H9 (cell line): ENCODE measurements around the gene TXNDC5. TPM values are rescaled to one million over a fixed set of nuclear protein-coding genes. Genes with fewer than 3 reads are reported as not detected.

ENCODE experiments used
- DNase-seq: peaks from one replicate; pipeline ENCODE4 v3.0.0-alpha.2; 2017
- H2AFZ ChIP-seq: one replicate; pipeline ENCODE4 v1.6.1; 2013; ENCODE audit warnings: mild to moderate bottlenecking, low read length, control low read depth, moderate library complexity
- H2AK5ac ChIP-seq: 2 replicates; pipeline ENCODE4 v1.6.1; 2013; ENCODE audit warnings: low read length, control low read depth, mixed read lengths; ENCODE audit not compliant: insufficient read length
- H2BK120ac ChIP-seq: one replicate; pipeline ENCODE4 v1.6.1; 2013; ENCODE audit warnings: low read depth, mild to moderate bottlenecking, low read length, control low read depth, inconsistent platforms; ENCODE audit not compliant: poor library complexity, severe bottlenecking
- H2BK12ac ChIP-seq: 2 replicates; pipeline ENCODE4 v1.6.1; 2013; ENCODE audit warnings: low read length, control low read depth, mixed read lengths, low read depth; ENCODE audit not compliant: insufficient read length
- H2BK15ac ChIP-seq: 2 replicates; pipeline ENCODE4 v1.6.1; 2013; ENCODE audit warnings: low read depth, low read length, control low read depth
- H2BK20ac ChIP-seq: one replicate; pipeline ENCODE4 v1.6.1; 2013; ENCODE audit warnings: low read depth, mild to moderate bottlenecking, low read length, control low read depth, inconsistent platforms; ENCODE audit not compliant: poor library complexity, severe bottlenecking
- H2BK5ac ChIP-seq: 2 replicates; pipeline ENCODE4 v1.6.1; 2013; ENCODE audit warnings: low read length, control low read depth, mixed read lengths; ENCODE audit not compliant: insufficient read length
- H3K14ac ChIP-seq: 2 replicates; pipeline ENCODE4 v1.6.1; 2013; ENCODE audit warnings: low read length, control low read depth; ENCODE audit not compliant: insufficient read depth
- H3K18ac ChIP-seq: 2 replicates; pipeline ENCODE4 v1.6.1; 2013; ENCODE audit warnings: low read depth, mild to moderate bottlenecking, mixed read lengths, low read length, control low read depth; ENCODE audit not compliant: insufficient read length
- H3K23ac ChIP-seq: 2 replicates; pipeline ENCODE4 v1.6.1; 2013; ENCODE audit warnings: low read length, control low read depth, mixed read lengths, low read depth; ENCODE audit not compliant: insufficient read length
- H3K23me2 ChIP-seq: 2 replicates; pipeline ENCODE4 v1.6.1; 2013; ENCODE audit warnings: low read depth, mild to moderate bottlenecking, mixed read lengths, low read length, control low read depth; ENCODE audit not compliant: insufficient read length, poor library complexity, severe bottlenecking
- H3K27ac ChIP-seq: 2 replicates; pipeline ENCODE4 v1.5.1; 2013; ENCODE audit warnings: low read length, control low read depth, mixed read lengths, low read depth; ENCODE audit not compliant: insufficient read length
- H3K27me3 ChIP-seq: 2 replicates; pipeline ENCODE4 v1.6.1; 2013; ENCODE audit warnings: low read length, control low read depth, inconsistent platforms; ENCODE audit not compliant: insufficient read depth
- H3K4ac ChIP-seq: 2 replicates; pipeline ENCODE4 v1.6.1; 2013; ENCODE audit warnings: low read depth, mild to moderate bottlenecking, control low read depth, inconsistent platforms, low read length, moderate library complexity
- H3K4me1 ChIP-seq: 2 replicates; pipeline ENCODE4 v1.6.1; 2013; ENCODE audit warnings: low read length, control low read depth, inconsistent platforms; ENCODE audit not compliant: insufficient read depth
- H3K4me2 ChIP-seq: 2 replicates; pipeline ENCODE4 v1.6.1; 2013; ENCODE audit warnings: low read length, control low read depth, mixed read lengths; ENCODE audit not compliant: insufficient read length, insufficient read depth
- H3K56ac ChIP-seq: 2 replicates; pipeline ENCODE4 v1.6.1; 2013; ENCODE audit warnings: low read depth, mild to moderate bottlenecking, mixed read lengths, low read length, control low read depth; ENCODE audit not compliant: insufficient read length
- H3K79me1 ChIP-seq: 2 replicates; pipeline ENCODE4 v1.6.1; 2013; ENCODE audit warnings: low read depth, mild to moderate bottlenecking, moderate library complexity, low read length, control low read depth, inconsistent platforms; ENCODE audit not compliant: insufficient read depth, poor library complexity, severe bottlenecking
- H3K79me2 ChIP-seq: 2 replicates; pipeline ENCODE4 v1.6.1; 2013; ENCODE audit warnings: low read length, control low read depth, inconsistent platforms; ENCODE audit not compliant: insufficient read depth
- H3K9ac ChIP-seq: 2 replicates; pipeline ENCODE4 v1.6.1; 2013; ENCODE audit warnings: low read length, control low read depth, mixed read lengths; ENCODE audit not compliant: insufficient read length; ENCODE audit errors: extremely low read depth
- H3K9me3 ChIP-seq: one replicate; pipeline ENCODE4 v1.6.1; 2013; ENCODE audit warnings: low read depth, low read length, inconsistent platforms; ENCODE audit not compliant: control insufficient read depth
- H3T11ph ChIP-seq: one replicate; pipeline ENCODE4 v1.6.1; 2013; ENCODE audit warnings: mild to moderate bottlenecking, low read length, control low read depth, inconsistent platforms
- H4K20me1 ChIP-seq: one replicate; pipeline ENCODE4 v1.6.1; 2013; ENCODE audit not compliant: control insufficient read depth, insufficient read length, insufficient read depth
- H4K5ac ChIP-seq: 2 replicates; pipeline ENCODE4 v1.6.1; 2013; ENCODE audit warnings: low read depth, mild to moderate bottlenecking, mixed read lengths, low read length, control low read depth; ENCODE audit not compliant: insufficient read length
- H4K8ac ChIP-seq: replicated peaks from 2 replicates; pipeline ENCODE4 v1.6.1; 2013; ENCODE audit warnings: low read length, control low read depth, mixed read lengths, low read depth; ENCODE audit not compliant: insufficient read length
- H4K91ac ChIP-seq: 2 replicates; pipeline ENCODE4 v1.6.1; 2013; ENCODE audit warnings: low read depth, mild to moderate bottlenecking, moderate library complexity, mixed read lengths, low read length, control low read depth; ENCODE audit not compliant: insufficient read length
- H3K27ac Mint-ChIP-seq, 3 experiments: 2 replicates in 2 of 3; 3 replicates in 1 of 3; pipeline ENCODE4 v1.8.0; 2020 to 2021; ENCODE audit warnings: mixed read lengths in 3 of 3, mild to moderate bottlenecking in 1 of 3, moderate library complexity in 1 of 3
- H3K27me3 Mint-ChIP-seq: 2 replicates; pipeline ENCODE4 v1.8.0; 2021; ENCODE audit warnings: low read depth, mild to moderate bottlenecking, moderate library complexity, mixed read lengths
- H3K36me3 Mint-ChIP-seq, 3 experiments: 2 replicates in 2 of 3; 3 replicates in 1 of 3; pipeline ENCODE4 v1.8.0; 2020 to 2021; ENCODE audit warnings: low read depth in 3 of 3, mixed read lengths in 3 of 3; ENCODE audit not compliant: insufficient read depth in 1 of 3
- H3K4me1 Mint-ChIP-seq, 2 experiments: 2 replicates each; pipeline ENCODE4 v1.8.0; 2020; ENCODE audit warnings: mixed read lengths in 2 of 2
- H3K4me3 Mint-ChIP-seq, 2 experiments: 2 replicates in 1 of 2; 3 replicates in 1 of 2; pipeline ENCODE4 v1.8.0; 2020 to 2021; ENCODE audit warnings: mild to moderate bottlenecking in 2 of 2, mixed read lengths in 2 of 2, moderate library complexity in 1 of 2
- H3K9me3 Mint-ChIP-seq, 2 experiments: 2 replicates in 1 of 2; 3 replicates in 1 of 2; pipeline ENCODE4 v1.8.0; 2020; ENCODE audit warnings: mild to moderate bottlenecking in 2 of 2, mixed read lengths in 2 of 2, moderate library complexity in 1 of 2
- WGBS: extraction: QIAGEN DNeasy Blood & Tissue Kit; methylation state at CpG from one replicate; pipeline ENCODE4 v1.1.7; 2013; ENCODE audit warnings: missing lambda C conversion rate, low lambda C conversion rate, mixed read lengths; ENCODE audit not compliant: insufficient read length; ENCODE audit errors: extremely low coverage; 5-methylcytosine and 5-hydroxymethylcytosine counted together
- total RNA-seq: library from RNA; stranded (reverse); gene quantifications from 2 replicates; pipeline ENCODE4 v1.2.1, GENCODE V29; 2021
- TF ChIP-seq, protein P1 (sequence below): fragments of 200-600 bp; sonication (generic); conservative IDR thresholded peaks from 3 replicates; pipeline ENCODE4 v1.8.0; 2021; ENCODE audit warnings: antibody characterized with exemption, mild to moderate bottlenecking

TXNDC5 gene
- total RNA-seq, 1 experiment from 2014 or later, result 130 TPM

GRCh38 chr6:7841781-7842468 is 68.7 kb downstream of the TXNDC5 start:
- no peak for DNase-seq
- Histone ChIP-seq H3T11ph (no peak overlapping the region), H3K18ac (no peak overlapping the region), H3K9ac (no peak overlapping the region), H2BK15ac (no peak overlapping the region), H3K23me2 (no peaks in the 10 kb centered on the region), H4K5ac (no peak overlapping the region), H3K4me2 (no peak overlapping the region), H3K4me1 (no peaks in the 10 kb centered on the region), H2BK5ac (no peak overlapping the region), H4K91ac (no peak overlapping the region), H2BK120ac (no peak overlapping the region), H3K79me1 (no peaks in the 10 kb centered on the region), H4K8ac (no peak overlapping the region), H3K27ac (no peak overlapping the region), H3K23ac (no peak overlapping the region), H3K56ac (no peak overlapping the region), H3K14ac (no peak overlapping the region), H2BK12ac (no peak overlapping the region), H3K9me3 (no peaks in the 10 kb centered on the region), H2AFZ (no peak overlapping the region), H3K79me2 (no peaks in the 10 kb centered on the region), H2BK20ac (no peak overlapping the region), H3K27me3 (no peaks in the 10 kb centered on the region), H4K20me1 (no peaks in the 10 kb centered on the region), H2AK5ac (no peak overlapping the region), H3K4ac (no peak overlapping the region)
- H3K4me1 Mint-ChIP-seq, result peaks cover 2 to 9% of the 10 kb centered on the region in 2 experiments
- H3K4me3 Mint-ChIP-seq, result no peak overlapping the region
- WGBS, result no CpG with 5 or more reads among the region's 3 CpGs
- no peaks in the 10 kb centered on the region; the same call in none of the 2 replicates for H3K27me3 Mint-ChIP-seq
- TF ChIP-seq, protein P1, sequence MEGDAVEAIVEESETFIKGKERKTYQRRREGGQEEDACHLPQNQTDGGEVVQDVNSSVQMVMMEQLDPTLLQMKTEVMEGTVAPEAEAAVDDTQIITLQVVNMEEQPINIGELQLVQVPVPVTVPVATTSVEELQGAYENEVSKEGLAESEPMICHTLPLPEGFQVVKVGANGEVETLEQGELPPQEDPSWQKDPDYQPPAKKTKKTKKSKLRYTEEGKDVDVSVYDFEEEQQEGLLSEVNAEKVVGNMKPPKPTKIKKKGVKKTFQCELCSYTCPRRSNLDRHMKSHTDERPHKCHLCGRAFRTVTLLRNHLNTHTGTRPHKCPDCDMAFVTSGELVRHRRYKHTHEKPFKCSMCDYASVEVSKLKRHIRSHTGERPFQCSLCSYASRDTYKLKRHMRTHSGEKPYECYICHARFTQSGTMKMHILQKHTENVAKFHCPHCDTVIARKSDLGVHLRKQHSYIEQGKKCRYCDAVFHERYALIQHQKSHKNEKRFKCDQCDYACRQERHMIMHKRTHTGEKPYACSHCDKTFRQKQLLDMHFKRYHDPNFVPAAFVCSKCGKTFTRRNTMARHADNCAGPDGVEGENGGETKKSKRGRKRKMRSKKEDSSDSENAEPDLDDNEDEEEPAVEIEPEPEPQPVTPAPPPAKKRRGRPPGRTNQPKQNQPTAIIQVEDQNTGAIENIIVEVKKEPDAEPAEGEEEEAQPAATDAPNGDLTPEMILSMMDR, result no peak
- H3K9me3 Mint-ChIP-seq, result no peaks in the 10 kb centered on the region
- no peak overlapping the region; a peak in 1 of 7 replicates for H3K27ac Mint-ChIP-seq
- H3K36me3 Mint-ChIP-seq, result no peaks in the 10 kb centered on the region
